H1 (cell line): Measurements from ENCODE around the gene GEMIN2. TPM values are rescaled to one million over a fixed set of nuclear protein-coding genes. Genes with fewer than 3 reads are reported as not detected.

ENCODE experiments used
- polyA plus RNA-seq, 7 experiments: library from polyadenylated mRNA; depleted of rRNA in 3 of 7; stranded (reverse) in 5 of 7; unstranded in 2 of 7; fragments of >200 nt in 5 of 7; fragments of 200-250 nt in 2 of 7; gene quantifications; 1 replicate in 5 of 7; 2 replicates in 1 of 7; 4 replicates in 1 of 7; pipeline versions ENCODE4 v1.2.1 to v1.2.3, GENCODE V29; 2011 to 2013; ENCODE audit warnings: missing spikeins in 2 of 7, mixed read lengths in 2 of 7
- small RNA-seq: library from polyadenylated mRNA; stranded (forward); fragments of <200 nt; extraction: miRNeasy Mini kit (QIAGEN cat#:217004); gene quantifications from one replicate; pipeline ENCODE3, GENCODE V24; 2013; ENCODE audit not compliant: insufficient read depth
- total RNA-seq: library from RNA; stranded (reverse); fragmentation: NEBNext Ultra II Directional; extraction: Animal tissue kit (Norgen Biotek cat#: 25700); gene quantifications from 2 replicates; pipeline ENCODE4 v1.2.1, GENCODE V29; 2021

Gene GEMIN2
- total and polyA plus RNA-seq, 2 of the 8 experiments (the other 6 are each of a cell fraction or from before 2014, with no cell fraction given) = 29.1 to 30.8 TPM

Small RNA genes lying within 50 kb of the gene (small RNA-seq; reads per million reads assigned to genes)
- not detected for gene AL109628.1

Other genes with a start within 250 kb of the GEMIN2 start
- gene SEC23A, start 11.1 kb upstream of the GEMIN2 start, total RNA-seq = 58.2 and 60.9 TPM in 2 replicates
- 26.7 and 30.9 TPM in 2 replicates for gene SEC23A, start 11.1 kb upstream of the GEMIN2 start, polyA plus RNA-seq (2011; rRNA removed)
- gene TRAPPC6B, start 56.0 kb downstream of the GEMIN2 start, total RNA-seq = 22.5 and 23.4 TPM in 2 replicates
- 5.5 and 9.0 TPM in 2 replicates for gene TRAPPC6B, start 56.0 kb downstream of the GEMIN2 start, polyA plus RNA-seq (2011; rRNA removed)
- 113 and 121 TPM in 2 replicates for gene PNN, start 60.9 kb downstream of the GEMIN2 start, total RNA-seq
- 27.5 and 56.5 TPM in 2 replicates for gene PNN, start 60.9 kb downstream of the GEMIN2 start, polyA plus RNA-seq (2011; rRNA removed)
- 15.0 and 16.1 TPM in 2 replicates for gene MIA2, start 119.6 kb downstream of the GEMIN2 start, total RNA-seq
- gene MIA2, start 119.6 kb downstream of the GEMIN2 start, polyA plus RNA-seq (2011; rRNA removed) = 6.5 and 10.1 TPM in 2 replicates